GM18502 (cell line): ENCODE measurements around the gene FLVCR1.

Experiments
- ATAC-seq: cut with Tn5 transposase; IDR thresholded peaks from one replicate; pipeline ENCODE4 v1.9.1; 2021; ENCODE audit warnings: mild to moderate bottlenecking; ENCODE audit not compliant: unreplicated experiment, poor library complexity

The FLVCR1 gene

DNA sequence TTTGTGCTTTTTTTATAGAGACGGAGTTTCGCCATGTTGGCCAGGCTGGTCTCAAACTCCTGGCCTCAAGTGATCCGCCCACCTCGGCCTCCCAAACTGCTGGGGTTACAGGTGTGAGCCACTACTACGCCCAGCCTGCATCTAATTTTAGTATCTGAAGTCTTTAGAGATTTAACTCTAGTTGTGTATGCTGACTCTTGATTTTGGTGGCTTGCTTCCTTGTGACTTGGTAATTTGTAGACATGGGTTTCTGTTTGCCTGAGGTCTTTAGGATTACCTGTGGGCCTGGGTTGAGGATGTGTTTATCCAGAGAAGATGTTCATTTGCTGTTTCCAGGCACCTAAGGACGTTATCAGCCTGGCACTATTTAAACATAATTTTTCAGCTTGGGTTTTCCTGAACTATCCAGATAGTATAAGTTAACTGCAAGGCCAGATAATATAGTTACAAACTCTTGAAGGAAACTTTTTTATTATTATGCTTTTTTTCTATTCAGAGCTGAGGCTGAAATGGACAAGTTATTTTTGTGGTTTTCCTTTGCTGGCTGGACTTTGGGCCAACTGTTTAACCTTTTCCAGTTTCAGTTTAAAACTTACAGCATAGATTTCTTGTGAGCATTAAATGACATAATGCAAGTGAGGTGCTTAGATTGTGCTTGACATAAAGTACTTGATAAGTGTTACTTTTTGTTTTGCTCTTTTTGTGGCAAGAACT, 84.8 kb downstream of the FLVCR1 start:
- ATAC-seq: no peak

- ATAC-seq: no peak
Measured at GRCh38 chr1:212943393-212943710, 85.3 kb downstream of the FLVCR1 start.

DNA sequence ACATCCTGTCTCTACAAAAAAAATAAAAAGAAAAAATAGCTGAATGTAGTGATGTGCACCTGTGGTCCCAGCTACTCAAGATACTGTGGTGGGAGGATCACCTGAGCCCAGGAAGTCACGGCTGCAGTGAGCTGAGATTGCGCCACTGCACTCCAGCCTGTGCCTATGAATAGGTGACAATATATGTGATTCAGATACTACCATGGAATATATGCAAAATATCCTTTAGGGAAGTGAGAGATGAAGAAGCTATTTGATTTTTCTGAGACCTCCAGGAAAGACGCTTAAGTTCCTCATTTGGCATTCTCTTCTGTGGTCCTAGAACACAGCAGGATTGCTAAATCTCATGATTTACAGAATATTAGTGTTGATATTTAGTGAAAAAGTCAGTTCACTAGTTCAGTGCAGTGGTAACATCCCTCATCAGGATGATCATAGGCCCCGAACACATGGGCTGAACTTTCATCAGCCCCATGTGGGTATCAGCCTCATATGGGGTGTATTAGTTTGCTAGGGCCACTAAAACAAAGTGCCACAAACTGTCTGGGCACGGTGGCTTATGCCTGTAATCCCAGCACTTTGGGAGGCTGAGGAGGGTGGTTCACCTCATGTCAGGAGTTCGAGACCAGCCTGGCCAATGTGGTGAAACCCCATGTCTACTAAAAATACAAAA, 86.3 kb downstream of the FLVCR1 start:
- peak; percentile 55 for ATAC-seq

DNA sequence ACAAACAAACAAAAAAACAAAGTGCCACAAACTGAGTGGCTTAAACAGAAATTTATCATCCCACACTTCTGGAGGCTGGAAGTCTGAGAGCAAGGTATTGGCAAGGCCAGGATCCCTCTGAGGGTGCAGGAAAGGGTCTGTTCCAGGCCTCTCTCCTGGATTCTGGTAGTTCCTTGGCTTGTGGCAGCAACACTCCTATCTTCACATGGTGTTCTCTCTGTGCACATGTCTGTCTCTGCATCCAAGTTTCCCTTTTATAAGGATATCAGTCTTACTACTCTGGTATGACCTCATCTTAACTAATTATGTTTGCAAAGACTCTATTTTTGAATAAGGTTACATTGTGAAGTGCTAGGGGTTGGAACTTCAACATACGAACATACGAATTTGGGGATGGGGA, 87.0 kb downstream of the FLVCR1 start:
- ATAC-seq: no peak

- no peak for ATAC-seq
Measured at GRCh38 chr1:212945463-212946160, 87.5 kb downstream of the FLVCR1 start.

- ATAC-seq: no peak
Measured at GRCh38 chr1:212946872-212947271, 88.8 kb downstream of the FLVCR1 start.
